Measurements from ENCODE around the gene PEBP1. TPM values are rescaled to one million over a fixed set of nuclear protein-coding genes. Genes with fewer than 3 reads are reported as not detected.

Gene PEBP1
- total RNA-seq, 1 experiment from 2014 or later: 320 TPM

DNA sequence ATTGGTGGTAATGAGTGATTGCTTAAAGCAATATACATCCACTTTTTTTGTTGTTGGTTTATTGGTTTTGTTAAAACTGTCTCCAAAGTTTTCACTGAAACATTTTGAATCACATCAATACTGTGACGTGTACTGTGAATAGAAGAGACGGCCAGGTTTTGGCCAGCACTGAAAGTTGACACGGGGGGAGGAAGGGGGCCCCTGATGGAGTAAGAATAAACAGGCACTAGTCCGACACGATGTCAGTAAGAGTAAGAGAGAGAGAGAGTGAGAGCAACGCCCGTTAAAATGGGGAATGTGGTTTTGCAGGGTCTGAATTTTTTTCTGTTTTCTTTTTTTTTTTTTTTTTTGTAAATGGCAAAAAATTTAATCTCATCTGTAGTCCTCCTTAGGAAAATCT, 14.7 kb downstream of the PEBP1 start:
- Mint-ChIP-seq H3K9me3 (no peaks in the 10 kb centered on the region), H3K36me3 (ENCODE audit: insufficient read depth in 1 of 3, low read depth in 3 of 3) (peaks cover 8 to 34% (median 25%) of the 10 kb centered on the region in 3 experiments; a peak in 6 of 7 replicates), H3K4me1 (no peaks in the 10 kb centered on the region), H3K27ac (peak overlapping the region in 2 of 3 experiments; percentile 18 to 82; a peak in 3 of 7 replicates), H3K4me3 (no peak overlapping the region), H3K27me3 (ENCODE audit: low read depth) (no peaks in the 10 kb centered on the region)
- H3K27ac ChIP-seq (ENCODE audit: insufficient read length, low read depth, low read length): no peak overlapping the region
- H3K4me2 ChIP-seq (ENCODE audit: insufficient read depth, insufficient read length, low read length): no peak overlapping the region
- no peak overlapping the region for H4K91ac ChIP-seq (ENCODE audit: insufficient read length, low read depth, low read length)
- no peaks in the 10 kb centered on the region for H3K79me2 ChIP-seq (ENCODE audit: insufficient read depth, low read length)
- no peaks in the 10 kb centered on the region for H3K27me3 ChIP-seq (ENCODE audit: insufficient read depth, low read length)
- H3K18ac ChIP-seq (ENCODE audit: insufficient read length, low read depth, low read length): no peak overlapping the region
- H2BK12ac ChIP-seq (ENCODE audit: insufficient read length, low read depth, low read length): no peak overlapping the region
- no peak overlapping the region for H3K23ac ChIP-seq (ENCODE audit: insufficient read length, low read depth, low read length)
- H3T11ph ChIP-seq (ENCODE audit: low read length): no peak overlapping the region
- H3K4ac ChIP-seq (ENCODE audit: low read depth, low read length): no peak overlapping the region
- no peaks in the 10 kb centered on the region for H4K20me1 ChIP-seq (ENCODE audit: control insufficient read depth, insufficient read depth, insufficient read length)
- DNase-seq: no peak
- H2BK120ac ChIP-seq (ENCODE audit: low read depth, low read length, poor library complexity, severe bottlenecking): no peak overlapping the region
- H3K56ac ChIP-seq (ENCODE audit: insufficient read length, low read depth, low read length): no peak overlapping the region
- no CpG with 5 or more reads among the region's 7 CpGs for WGBS (ENCODE audit: extremely low coverage, insufficient read length, low lambda C conversion rate)
- H2BK5ac ChIP-seq (ENCODE audit: insufficient read length, low read length): no peak overlapping the region
- H3K4me1 ChIP-seq (ENCODE audit: insufficient read depth, low read length): no peaks in the 10 kb centered on the region
- H4K8ac ChIP-seq (replicated peaks; ENCODE audit: insufficient read length, low read depth, low read length): no peak overlapping the region
- H4K5ac ChIP-seq (ENCODE audit: insufficient read length, low read depth, low read length): no peak overlapping the region
- H3K9me3 ChIP-seq (ENCODE audit: control insufficient read depth, low read depth, low read length): no peaks in the 10 kb centered on the region
- H3K23me2 ChIP-seq (ENCODE audit: insufficient read length, low read depth, low read length, poor library complexity, severe bottlenecking): no peaks in the 10 kb centered on the region
- H2BK20ac ChIP-seq (ENCODE audit: low read depth, low read length, poor library complexity, severe bottlenecking): no peak overlapping the region
- TF ChIP-seq, protein P1, sequence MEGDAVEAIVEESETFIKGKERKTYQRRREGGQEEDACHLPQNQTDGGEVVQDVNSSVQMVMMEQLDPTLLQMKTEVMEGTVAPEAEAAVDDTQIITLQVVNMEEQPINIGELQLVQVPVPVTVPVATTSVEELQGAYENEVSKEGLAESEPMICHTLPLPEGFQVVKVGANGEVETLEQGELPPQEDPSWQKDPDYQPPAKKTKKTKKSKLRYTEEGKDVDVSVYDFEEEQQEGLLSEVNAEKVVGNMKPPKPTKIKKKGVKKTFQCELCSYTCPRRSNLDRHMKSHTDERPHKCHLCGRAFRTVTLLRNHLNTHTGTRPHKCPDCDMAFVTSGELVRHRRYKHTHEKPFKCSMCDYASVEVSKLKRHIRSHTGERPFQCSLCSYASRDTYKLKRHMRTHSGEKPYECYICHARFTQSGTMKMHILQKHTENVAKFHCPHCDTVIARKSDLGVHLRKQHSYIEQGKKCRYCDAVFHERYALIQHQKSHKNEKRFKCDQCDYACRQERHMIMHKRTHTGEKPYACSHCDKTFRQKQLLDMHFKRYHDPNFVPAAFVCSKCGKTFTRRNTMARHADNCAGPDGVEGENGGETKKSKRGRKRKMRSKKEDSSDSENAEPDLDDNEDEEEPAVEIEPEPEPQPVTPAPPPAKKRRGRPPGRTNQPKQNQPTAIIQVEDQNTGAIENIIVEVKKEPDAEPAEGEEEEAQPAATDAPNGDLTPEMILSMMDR (conservative IDR thresholded peaks at IDR 0.05): no peak
- no peaks in the 10 kb centered on the region for H3K79me1 ChIP-seq (ENCODE audit: insufficient read depth, low read depth, low read length, poor library complexity, severe bottlenecking)
- no peak overlapping the region for H2BK15ac ChIP-seq (ENCODE audit: low read depth, low read length)
- no peak overlapping the region for H3K9ac ChIP-seq (ENCODE audit: extremely low read depth, insufficient read length, low read length)
- no peak overlapping the region for H2AK5ac ChIP-seq (ENCODE audit: insufficient read length, low read length)
- H2AFZ ChIP-seq (ENCODE audit: low read length): no peak overlapping the region
- no peak overlapping the region for H3K14ac ChIP-seq (ENCODE audit: insufficient read depth, low read length)
